GM12873 (cell line): Measurements from ENCODE around the gene CAMKMT.

Experiments
- CTCF ChIP-seq: IDR thresholded peaks from 2 replicates; pipeline ENCODE4 v1.5.1; 2012; ENCODE audit warnings: low read depth, mild to moderate bottlenecking, moderate library complexity, low read length, control low read depth; ENCODE audit not compliant: insufficient read depth; ENCODE audit errors: missing control alignments

CAMKMT gene

GRCh38 chr2:44560352-44560751, 198.6 kb downstream of the CAMKMT start:
- peak; percentile 48 for TF ChIP-seq CTCF

GRCh38 chr2:44560941-44561340, 199.2 kb downstream of the CAMKMT start:
- TF ChIP-seq CTCF = no peak

GRCh38 chr2:44562737-44563136, 201.0 kb downstream of the CAMKMT start:
- no peak for TF ChIP-seq CTCF

DNA sequence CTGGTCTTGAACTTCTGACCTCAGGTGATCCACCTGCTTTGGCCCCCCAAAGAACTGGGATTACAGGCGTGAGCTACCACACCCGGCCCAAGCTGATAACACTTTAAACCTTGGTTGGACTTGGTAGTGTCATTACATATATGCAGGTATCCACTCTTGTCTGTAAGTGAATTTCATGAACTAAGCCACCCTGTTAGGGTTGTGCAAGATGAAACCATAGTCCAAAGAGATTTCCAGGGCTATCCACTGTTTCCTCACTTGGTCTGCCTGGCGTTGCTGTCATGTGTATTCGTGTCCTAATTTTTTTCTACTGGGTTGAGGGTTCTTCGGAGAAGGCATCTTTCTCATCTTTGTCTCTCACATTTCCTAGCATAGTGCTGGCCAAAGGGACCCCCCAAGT, 203.0 kb downstream of the CAMKMT start:
- TF ChIP-seq CTCF = no peak

GRCh38 chr2:44566059-44566458, 204.3 kb downstream of the CAMKMT start:
- TF ChIP-seq CTCF = no peak

DNA sequence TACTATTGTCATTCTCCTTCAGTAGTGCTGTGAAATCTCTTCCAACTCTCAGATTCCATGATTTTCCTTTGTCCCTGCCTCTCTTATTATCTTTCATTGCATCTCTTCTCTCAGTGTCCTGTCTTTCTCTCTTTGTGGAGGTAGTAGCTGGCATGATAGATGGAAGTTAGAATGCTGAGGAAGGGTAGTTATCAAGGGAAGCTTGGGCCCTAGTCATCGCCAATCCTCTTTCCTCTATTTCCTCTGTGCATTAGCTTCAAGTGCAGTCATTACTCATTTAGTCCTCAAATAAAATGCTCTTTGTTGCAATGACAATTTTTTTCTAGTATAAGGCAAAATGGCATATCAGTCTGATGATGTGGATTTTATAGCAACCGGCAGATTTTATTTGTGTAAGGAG, 207.7 kb downstream of the CAMKMT start:
- TF ChIP-seq CTCF = no peak

- no peak for TF ChIP-seq CTCF
These were observed 208.5 kb downstream of the CAMKMT start for GRCh38 chr2:44570271-44570670.

GRCh38 chr2:44570777-44571176, 209.0 kb downstream of the CAMKMT start:
- TF ChIP-seq CTCF = no peak
